GM12801 (cell line): Measurements from ENCODE around the gene DDT.
"Not testable (repeated sequence)": the region's sequence is repeated elsewhere in the genome, so short reads cannot be mapped to it uniquely, and the experiment has no call there.

Experiments
- CTCF ChIP-seq: IDR thresholded peaks from one replicate; pipeline ENCODE4 v1.5.1; 2011; ENCODE audit warnings: control low read depth; ENCODE audit not compliant: insufficient read length; ENCODE audit errors: extremely low read depth

The DDT gene

GRCh38 chr22:24002851-24003250 is 28.6 kb upstream of the DDT start:
- TF ChIP-seq CTCF = no peak

GRCh38 chr22:24002272-24002671 is 28.0 kb upstream of the DDT start:
- no peak for TF ChIP-seq CTCF

GRCh38 chr22:24001314-24001713 is 27.1 kb upstream of the DDT start:
- TF ChIP-seq CTCF = no peak

- TF ChIP-seq CTCF = no peak
Observed at GRCh38 chr22:23997092-23997491, 22.9 kb upstream of the DDT start.

- TF ChIP-seq CTCF = no peak
Observed at GRCh38 chr22:23984430-23984829, 10.2 kb upstream of the DDT start.

GRCh38 chr22:23979557-23980240 is 5.5 kb upstream of the DDT start, which contains the start of gene GSTT2:
GSTT2 (plus strand) TSS chr22:23980134.
- TF ChIP-seq CTCF = not testable (repeated sequence)

- TF ChIP-seq CTCF = no peak
Observed at GRCh38 chr22:23970816-23971486, 3.3 kb downstream of the DDT start.
